ENCODE data around the gene ACSF2. TPM values are rescaled to one million over a fixed set of nuclear protein-coding genes. Genes with fewer than 3 reads are reported as not detected.

ACSF2 gene
- polyA plus RNA-seq, 1 experiment = 52.1 TPM

- TF ChIP-seq CTCF (IDR thresholded peaks at IDR 0.05; ENCODE audit: low read depth, low read length) = no peak
- Histone ChIP-seq H3K4me3 (ENCODE audit: low read depth, low read length) (no peak overlapping the region), H3K27me3 (ENCODE audit: control insufficient read depth, insufficient read depth, low read length) (no peaks in the 10 kb centered on the region), H3K27ac (ENCODE audit: low read depth, low read length) (no peak overlapping the region), H3K9me3 (ENCODE audit: control insufficient read depth, insufficient read depth, low read length) (peaks cover 4% of the 10 kb centered on the region; the same call in 1 of the 2 replicates)
- CTCF ChIA-PET = interaction anchor here (1.3 kb wide), 1 partner anchor 30 kb away, joined by 3 read pairs; no protein-coding TSS in a partner anchor
- POLR2A ChIA-PET = no interaction called here
- DNase-seq (ENCODE audit: low read depth, low spot score) = no peak
Measured at GRCh38 chr17:50392621-50393020, 33.4 kb upstream of the ACSF2 start.

GRCh38 chr17:50393700-50394099 is 32.3 kb upstream of the ACSF2 start:
- ChIA-PET POLR2A (no interaction called here), CTCF (no interaction called here)
- Histone ChIP-seq H3K4me3 (ENCODE audit: low read depth, low read length) (no peak overlapping the region), H3K27ac (ENCODE audit: low read depth, low read length) (no peak overlapping the region), H3K9me3 (ENCODE audit: control insufficient read depth, insufficient read depth, low read length) (peaks cover 4% of the 10 kb centered on the region; the same call in 1 of the 2 replicates), H3K27me3 (ENCODE audit: control insufficient read depth, insufficient read depth, low read length) (no peaks in the 10 kb centered on the region)
- no peak for TF ChIP-seq CTCF (IDR thresholded peaks at IDR 0.05; ENCODE audit: low read depth, low read length)
- DNase-seq (ENCODE audit: low read depth, low spot score) = no peak

GRCh38 chr17:50394711-50395110 is 31.3 kb upstream of the ACSF2 start:
- Histone ChIP-seq H3K9me3 (ENCODE audit: control insufficient read depth, insufficient read depth, low read length) (peaks cover 4% of the 10 kb centered on the region; the same call in 1 of the 2 replicates), H3K4me3 (ENCODE audit: low read depth, low read length) (peak overlapping the region; percentile 94), H3K27me3 (ENCODE audit: control insufficient read depth, insufficient read depth, low read length) (no peaks in the 10 kb centered on the region), H3K27ac (ENCODE audit: low read depth, low read length) (no peak overlapping the region)
- no peak for TF ChIP-seq CTCF (IDR thresholded peaks at IDR 0.05; ENCODE audit: low read depth, low read length)
- no peak for DNase-seq (ENCODE audit: low read depth, low spot score)
- ChIA-PET CTCF (interaction anchor here (4.9 kb wide), 1 partner anchor 32 kb away, joined by 45 read pairs; no protein-coding TSS in a partner anchor), POLR2A (no interaction called here)

GRCh38 chr17:50396261-50397110 is 29.5 kb upstream of the ACSF2 start:
- no peak for DNase-seq (ENCODE audit: low read depth, low spot score)
- Histone ChIP-seq H3K4me3 (ENCODE audit: low read depth, low read length) (peak overlapping the region; percentile 94), H3K9me3 (ENCODE audit: control insufficient read depth, insufficient read depth, low read length) (peaks cover 4% of the 10 kb centered on the region; the same call in 1 of the 2 replicates), H3K27me3 (ENCODE audit: control insufficient read depth, insufficient read depth, low read length) (no peaks in the 10 kb centered on the region), H3K27ac (ENCODE audit: low read depth, low read length) (peak overlapping the region; percentile 91)
- ChIA-PET POLR2A (interaction anchor here (0.6 to 2.1 kb wide), 12 partner anchors 11 to 750 kb away, joined by 3 to 13 read pairs (median 4); partner anchors contain the start of gene ACSF2), CTCF (interaction anchor here (0.6 to 4.9 kb wide), 37 partner anchors 8 to 1057 kb away, joined by 3 to 45 read pairs (median 5); partner anchors contain the start of genes ACSF2, EME1, MRPL27 and RSAD1)
- no peak for TF ChIP-seq CTCF (IDR thresholded peaks at IDR 0.05; ENCODE audit: low read depth, low read length)

Measured in AG04450 (cell line).